GM23338 (cell line): Measurements from ENCODE around the gene GRIP2. TPM values are rescaled to one million over a fixed set of nuclear protein-coding genes. Genes with fewer than 3 reads are reported as not detected.

Experiments
- ATAC-seq: fragments of 200-7000 bp; cut with Tn5 transposase; 3 replicates; pipeline ENCODE4 v1.9.1; 2020
- DNase-seq: peaks from one replicate; pipeline ENCODE4 v3.0.0-alpha.2; 2015; ENCODE audit warnings: low spot score
- H2AFZ ChIP-seq: fragments of 200-600 bp; sonication (generic); 2 replicates; pipeline ENCODE4 v1.8.0; 2016; ENCODE audit warnings: antibody characterized with exemption, mild to moderate bottlenecking, moderate library complexity
- H3F3A ChIP-seq: fragments of 200-600 bp; sonication (generic); replicated peaks from 2 replicates; pipeline ENCODE4 v1.8.0; 2017; ENCODE audit warnings: antibody characterized with exemption, mixed run types, low read depth
- H3K27ac ChIP-seq: fragments of 200-600 bp; sonication (generic); 2 replicates; pipeline ENCODE4 v1.6.1; 2016; ENCODE audit warnings: low read depth
- H3K27me3 ChIP-seq: fragments of 200-600 bp; sonication (generic); 2 replicates; pipeline ENCODE4 v1.8.0; 2016; ENCODE audit warnings: mild to moderate bottlenecking, mixed run types, moderate library complexity; ENCODE audit not compliant: insufficient read depth
- H3K36me3 ChIP-seq: fragments of 200-600 bp; sonication (generic); 2 replicates; pipeline ENCODE4 v1.8.0; 2016; ENCODE audit warnings: mild to moderate bottlenecking; ENCODE audit not compliant: insufficient read depth
- H3K4me1 ChIP-seq: fragments of 200-600 bp; sonication (generic); 2 replicates; pipeline ENCODE4 v1.8.0; 2016; ENCODE audit warnings: mild to moderate bottlenecking, moderate library complexity; ENCODE audit not compliant: insufficient read depth
- H3K4me2 ChIP-seq: fragments of 200-600 bp; sonication (generic); 2 replicates; pipeline ENCODE4 v1.7.1; 2017; ENCODE audit warnings: mixed run types
- H3K4me3 ChIP-seq: fragments of 200-600 bp; sonication (generic); 2 replicates; pipeline ENCODE4 v1.6.1; 2016; ENCODE audit warnings: mixed run types
- H3K79me2 ChIP-seq: fragments of 200-600 bp; sonication (generic); replicated peaks from 2 replicates; pipeline ENCODE4 v1.8.0; 2017; ENCODE audit warnings: mild to moderate bottlenecking; ENCODE audit not compliant: insufficient read depth
- H3K9me2 ChIP-seq: fragments of 200-600 bp; sonication (generic); 2 replicates; pipeline ENCODE4 v1.8.0; 2017; ENCODE audit not compliant: insufficient read depth
- H4K20me1 ChIP-seq: fragments of 200-600 bp; sonication (generic); replicated peaks from 2 replicates; pipeline ENCODE4 v1.8.0; 2017; ENCODE audit warnings: mild to moderate bottlenecking; ENCODE audit not compliant: insufficient read depth
- H3K27ac Mint-ChIP-seq: 2 replicates; pipeline ENCODE4 v1.8.0; 2020; ENCODE audit warnings: inconsistent platforms, mild to moderate bottlenecking, moderate library complexity, mixed read lengths
- H3K27me3 Mint-ChIP-seq: 3 replicates; pipeline ENCODE4 v1.8.0; 2022; ENCODE audit warnings: low read depth, mild to moderate bottlenecking, moderate library complexity, mixed read lengths, inconsistent platforms; ENCODE audit not compliant: insufficient read depth, poor library complexity
- H3K36me3 Mint-ChIP-seq: 3 replicates; pipeline ENCODE4 v1.8.0; 2021; ENCODE audit warnings: low read depth, mild to moderate bottlenecking, inconsistent platforms, moderate library complexity, mixed read lengths
- H3K4me1 Mint-ChIP-seq: 3 replicates; pipeline ENCODE4 v1.8.0; 2020; ENCODE audit warnings: mild to moderate bottlenecking, inconsistent platforms, mixed read lengths
- H3K4me3 Mint-ChIP-seq: 3 replicates; pipeline ENCODE4 v1.8.0; 2021; ENCODE audit warnings: moderate library complexity, mild to moderate bottlenecking, inconsistent platforms, mixed read lengths
- H3K9me3 Mint-ChIP-seq: 3 replicates; pipeline ENCODE4 v1.8.0; 2020; ENCODE audit warnings: moderate library complexity, mild to moderate bottlenecking, inconsistent platforms, mixed read lengths
- CREB1 ChIP-seq: fragments of 250-450 bp; sonication (Bioruptor Pico); IDR thresholded peaks from 2 replicates; pipeline ENCODE4 v1.5.0; 2020; ENCODE audit warnings: low read depth, mild to moderate bottlenecking, moderate library complexity
- ETS1 ChIP-seq: IDR thresholded peaks from 2 replicates; pipeline ENCODE4 v1.6.1; 2016; ENCODE audit warnings: antibody characterized with exemption
- EZH2 ChIP-seq: fragments of 200-600 bp; sonication (generic); IDR thresholded peaks from one replicate; pipeline ENCODE4 v1.8.0; 2017; ENCODE audit warnings: antibody characterized with exemption, mild to moderate bottlenecking, low read depth; ENCODE audit not compliant: unreplicated experiment
- EZH2phosphoT487 ChIP-seq: fragments of 200-600 bp; sonication (generic); IDR thresholded peaks from one replicate; pipeline ENCODE4 v1.8.1; 2018; ENCODE audit warnings: antibody characterized with exemption; ENCODE audit not compliant: unreplicated experiment
- JUNB ChIP-seq: IDR thresholded peaks from one replicate; pipeline ENCODE4 v1.6.1; 2016; ENCODE audit warnings: antibody characterized with exemption; ENCODE audit not compliant: unreplicated experiment
- NANOG ChIP-seq: IDR thresholded peaks from 2 replicates; pipeline ENCODE4 v1.6.1; 2016; ENCODE audit warnings: antibody characterized with exemption, borderline replicate concordance
- REST ChIP-seq: IDR thresholded peaks from one replicate; pipeline ENCODE4 v1.6.1; 2018; ENCODE audit warnings: antibody characterized with exemption; ENCODE audit not compliant: unreplicated experiment
- STAT1 ChIP-seq: IDR thresholded peaks from one replicate; pipeline ENCODE4 v1.6.1; 2016; ENCODE audit warnings: antibody characterized with exemption; ENCODE audit not compliant: unreplicated experiment
- polyA plus RNA-seq: library from polyadenylated mRNA; unstranded; fragments of >200 nt; fragmentation: Nextera tagmentation; extraction: Ambion mirVana; gene quantifications from 2 replicates; pipeline ENCODE4 v1.2.1, GENCODE V29; 2016
- total RNA-seq: library from RNA; depleted of rRNA; stranded (reverse); fragments of >200 nt; shearing (Covaris generic); gene quantifications from 2 replicates; pipeline ENCODE4 v1.2.3, GENCODE V29; 2014
- TF ChIP-seq, protein P1 (sequence below): fragments of 250-450 bp; sonication (Bioruptor Pico); IDR thresholded peaks from 2 replicates; pipeline ENCODE4 v1.5.0; 2020; ENCODE audit warnings: mild to moderate bottlenecking, moderate library complexity
- TF ChIP-seq, protein P2 (sequence below), 2 experiments: fragments of 200-600 bp in 1 of 2; sonication (generic) in 1 of 2; conservative IDR thresholded peaks; 2 replicates each; pipeline versions ENCODE4 v1.5.1 to v1.6.1; 2016 to 2017; ENCODE audit warnings: antibody characterized with exemption in 2 of 2, low read depth in 2 of 2, mild to moderate bottlenecking in 2 of 2, moderate library complexity in 1 of 2

GRIP2 gene
- total and polyA plus RNA-seq, 2 experiments from 2014 or later: 3.6 to 5.8 TPM

DNA sequence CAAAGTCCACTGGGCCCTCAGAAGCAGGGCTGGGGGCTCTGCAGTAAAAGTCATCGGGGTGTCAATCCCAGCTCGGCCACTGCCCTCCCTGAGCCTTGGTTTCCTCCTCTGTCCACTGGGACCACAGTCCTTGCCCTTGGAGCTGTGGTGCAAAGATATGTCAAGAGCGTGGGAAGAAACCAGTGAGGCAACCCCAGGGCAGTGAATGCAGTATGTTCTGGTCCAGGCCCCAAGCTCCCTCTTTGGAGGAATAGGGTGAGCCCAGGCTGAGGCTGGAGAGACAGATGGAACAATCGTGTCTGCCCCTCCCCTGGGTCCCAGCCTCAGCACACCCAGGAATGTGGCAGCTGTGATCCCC lies 779 bp downstream of the GRIP2 start:
- no peaks in the 10 kb centered on the region for H3K79me2 ChIP-seq
- H3K27me3 Mint-ChIP-seq: peaks cover 7% of the 10 kb centered on the region
- no peak overlapping the region for H3K4me3 Mint-ChIP-seq
- H3K4me1 Mint-ChIP-seq: peaks cover 36% of the 10 kb centered on the region
- no peaks in the 10 kb centered on the region for H3K36me3 ChIP-seq
- no peak overlapping the region for H3K4me2 ChIP-seq
- peaks cover 19% of the 10 kb centered on the region for H3K4me1 ChIP-seq
- TF ChIP-seq ETS1 (no peak), EZH2 (no peak), STAT1 (no peak), EZH2phosphoT487 (no peak), REST (no peak), NANOG (no peak), CREB1 (CRISPR knock-in tag) (no peak), JUNB (no peak)
- TF ChIP-seq, protein P1, sequence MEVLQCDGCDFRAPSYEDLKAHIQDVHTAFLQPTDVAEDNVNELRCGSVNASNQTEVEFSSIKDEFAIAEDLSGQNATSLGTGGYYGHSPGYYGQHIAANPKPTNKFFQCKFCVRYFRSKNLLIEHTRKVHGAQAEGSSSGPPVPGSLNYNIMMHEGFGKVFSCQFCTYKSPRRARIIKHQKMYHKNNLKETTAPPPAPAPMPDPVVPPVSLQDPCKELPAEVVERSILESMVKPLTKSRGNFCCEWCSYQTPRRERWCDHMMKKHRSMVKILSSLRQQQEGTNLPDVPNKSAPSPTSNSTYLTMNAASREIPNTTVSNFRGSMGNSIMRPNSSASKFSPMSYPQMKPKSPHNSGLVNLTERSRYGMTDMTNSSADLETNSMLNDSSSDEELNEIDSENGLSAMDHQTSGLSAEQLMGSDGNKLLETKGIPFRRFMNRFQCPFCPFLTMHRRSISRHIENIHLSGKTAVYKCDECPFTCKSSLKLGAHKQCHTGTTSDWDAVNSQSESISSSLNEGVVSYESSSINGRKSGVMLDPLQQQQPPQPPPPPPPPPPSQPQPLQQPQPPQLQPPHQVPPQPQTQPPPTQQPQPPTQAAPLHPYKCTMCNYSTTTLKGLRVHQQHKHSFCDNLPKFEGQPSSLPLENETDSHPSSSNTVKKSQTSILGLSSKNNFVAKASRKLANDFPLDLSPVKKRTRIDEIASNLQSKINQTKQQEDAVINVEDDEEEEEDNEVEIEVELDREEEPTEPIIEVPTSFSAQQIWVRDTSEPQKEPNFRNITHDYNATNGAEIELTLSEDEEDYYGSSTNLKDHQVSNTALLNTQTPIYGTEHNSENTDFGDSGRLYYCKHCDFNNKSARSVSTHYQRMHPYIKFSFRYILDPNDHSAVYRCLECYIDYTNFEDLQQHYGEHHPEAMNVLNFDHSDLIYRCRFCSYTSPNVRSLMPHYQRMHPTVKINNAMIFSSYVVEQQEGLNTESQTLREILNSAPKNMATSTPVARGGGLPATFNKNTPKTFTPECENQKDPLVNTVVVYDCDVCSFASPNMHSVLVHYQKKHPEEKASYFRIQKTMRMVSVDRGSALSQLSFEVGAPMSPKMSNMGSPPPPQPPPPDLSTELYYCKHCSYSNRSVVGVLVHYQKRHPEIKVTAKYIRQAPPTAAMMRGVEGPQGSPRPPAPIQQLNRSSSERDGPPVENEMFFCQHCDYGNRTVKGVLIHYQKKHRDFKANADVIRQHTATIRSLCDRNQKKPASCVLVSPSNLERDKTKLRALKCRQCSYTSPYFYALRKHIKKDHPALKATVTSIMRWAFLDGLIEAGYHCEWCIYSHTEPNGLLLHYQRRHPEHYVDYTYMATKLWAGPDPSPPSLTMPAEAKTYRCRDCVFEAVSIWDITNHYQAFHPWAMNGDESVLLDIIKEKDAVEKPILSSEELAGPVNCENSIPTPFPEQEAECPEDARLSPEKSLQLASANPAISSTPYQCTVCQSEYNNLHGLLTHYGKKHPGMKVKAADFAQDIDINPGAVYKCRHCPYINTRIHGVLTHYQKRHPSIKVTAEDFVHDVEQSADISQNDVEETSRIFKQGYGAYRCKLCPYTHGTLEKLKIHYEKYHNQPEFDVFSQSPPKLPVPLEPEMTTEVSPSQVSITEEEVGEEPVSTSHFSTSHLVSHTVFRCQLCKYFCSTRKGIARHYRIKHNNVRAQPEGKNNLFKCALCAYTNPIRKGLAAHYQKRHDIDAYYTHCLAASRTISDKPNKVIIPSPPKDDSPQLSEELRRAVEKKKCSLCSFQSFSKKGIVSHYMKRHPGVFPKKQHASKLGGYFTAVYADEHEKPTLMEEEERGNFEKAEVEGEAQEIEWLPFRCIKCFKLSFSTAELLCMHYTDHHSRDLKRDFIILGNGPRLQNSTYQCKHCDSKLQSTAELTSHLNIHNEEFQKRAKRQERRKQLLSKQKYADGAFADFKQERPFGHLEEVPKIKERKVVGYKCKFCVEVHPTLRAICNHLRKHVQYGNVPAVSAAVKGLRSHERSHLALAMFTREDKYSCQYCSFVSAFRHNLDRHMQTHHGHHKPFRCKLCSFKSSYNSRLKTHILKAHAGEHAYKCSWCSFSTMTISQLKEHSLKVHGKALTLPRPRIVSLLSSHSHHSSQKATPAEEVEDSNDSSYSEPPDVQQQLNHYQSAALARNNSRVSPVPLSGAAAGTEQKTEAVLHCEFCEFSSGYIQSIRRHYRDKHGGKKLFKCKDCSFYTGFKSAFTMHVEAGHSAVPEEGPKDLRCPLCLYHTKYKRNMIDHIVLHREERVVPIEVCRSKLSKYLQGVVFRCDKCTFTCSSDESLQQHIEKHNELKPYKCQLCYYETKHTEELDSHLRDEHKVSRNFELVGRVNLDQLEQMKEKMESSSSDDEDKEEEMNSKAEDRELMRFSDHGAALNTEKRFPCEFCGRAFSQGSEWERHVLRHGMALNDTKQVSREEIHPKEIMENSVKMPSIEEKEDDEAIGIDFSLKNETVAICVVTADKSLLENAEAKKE: no peak
- TF ChIP-seq, protein P2, sequence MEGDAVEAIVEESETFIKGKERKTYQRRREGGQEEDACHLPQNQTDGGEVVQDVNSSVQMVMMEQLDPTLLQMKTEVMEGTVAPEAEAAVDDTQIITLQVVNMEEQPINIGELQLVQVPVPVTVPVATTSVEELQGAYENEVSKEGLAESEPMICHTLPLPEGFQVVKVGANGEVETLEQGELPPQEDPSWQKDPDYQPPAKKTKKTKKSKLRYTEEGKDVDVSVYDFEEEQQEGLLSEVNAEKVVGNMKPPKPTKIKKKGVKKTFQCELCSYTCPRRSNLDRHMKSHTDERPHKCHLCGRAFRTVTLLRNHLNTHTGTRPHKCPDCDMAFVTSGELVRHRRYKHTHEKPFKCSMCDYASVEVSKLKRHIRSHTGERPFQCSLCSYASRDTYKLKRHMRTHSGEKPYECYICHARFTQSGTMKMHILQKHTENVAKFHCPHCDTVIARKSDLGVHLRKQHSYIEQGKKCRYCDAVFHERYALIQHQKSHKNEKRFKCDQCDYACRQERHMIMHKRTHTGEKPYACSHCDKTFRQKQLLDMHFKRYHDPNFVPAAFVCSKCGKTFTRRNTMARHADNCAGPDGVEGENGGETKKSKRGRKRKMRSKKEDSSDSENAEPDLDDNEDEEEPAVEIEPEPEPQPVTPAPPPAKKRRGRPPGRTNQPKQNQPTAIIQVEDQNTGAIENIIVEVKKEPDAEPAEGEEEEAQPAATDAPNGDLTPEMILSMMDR (conservative IDR thresholded peaks at IDR 0.05; ENCODE audit: low read depth in 2 of 2): no peak
- no peaks in the 10 kb centered on the region for H4K20me1 ChIP-seq
- no peak for DNase-seq
- H3F3A ChIP-seq: peaks cover 6% of the 10 kb centered on the region; the same call in 1 of the 2 replicates
- no peaks in the 10 kb centered on the region for H3K9me2 ChIP-seq
- no peak overlapping the region for H3K27ac ChIP-seq
- H3K36me3 Mint-ChIP-seq: no peaks in the 10 kb centered on the region; the same call in 2 of the 3 replicates
- ATAC-seq: no peak
- no peak overlapping the region for H2AFZ ChIP-seq
- no peak overlapping the region for H3K27ac Mint-ChIP-seq
- H3K27me3 ChIP-seq: no peaks in the 10 kb centered on the region
- H3K9me3 Mint-ChIP-seq: no peaks in the 10 kb centered on the region
- no peak overlapping the region for H3K4me3 ChIP-seq
